Measurements from ENCODE around the gene DPY19L3.
"Not testable (repeated sequence)": the region's sequence is repeated elsewhere in the genome, so short reads cannot be mapped to it uniquely, and the experiment has no call there.

The DPY19L3 gene

GRCh38 chr19:32436692-32437091 is 31.1 kb downstream of the DPY19L3 start:
- TF ChIP-seq, protein P1, sequence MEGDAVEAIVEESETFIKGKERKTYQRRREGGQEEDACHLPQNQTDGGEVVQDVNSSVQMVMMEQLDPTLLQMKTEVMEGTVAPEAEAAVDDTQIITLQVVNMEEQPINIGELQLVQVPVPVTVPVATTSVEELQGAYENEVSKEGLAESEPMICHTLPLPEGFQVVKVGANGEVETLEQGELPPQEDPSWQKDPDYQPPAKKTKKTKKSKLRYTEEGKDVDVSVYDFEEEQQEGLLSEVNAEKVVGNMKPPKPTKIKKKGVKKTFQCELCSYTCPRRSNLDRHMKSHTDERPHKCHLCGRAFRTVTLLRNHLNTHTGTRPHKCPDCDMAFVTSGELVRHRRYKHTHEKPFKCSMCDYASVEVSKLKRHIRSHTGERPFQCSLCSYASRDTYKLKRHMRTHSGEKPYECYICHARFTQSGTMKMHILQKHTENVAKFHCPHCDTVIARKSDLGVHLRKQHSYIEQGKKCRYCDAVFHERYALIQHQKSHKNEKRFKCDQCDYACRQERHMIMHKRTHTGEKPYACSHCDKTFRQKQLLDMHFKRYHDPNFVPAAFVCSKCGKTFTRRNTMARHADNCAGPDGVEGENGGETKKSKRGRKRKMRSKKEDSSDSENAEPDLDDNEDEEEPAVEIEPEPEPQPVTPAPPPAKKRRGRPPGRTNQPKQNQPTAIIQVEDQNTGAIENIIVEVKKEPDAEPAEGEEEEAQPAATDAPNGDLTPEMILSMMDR (IDR thresholded peaks at IDR 0.05; ENCODE audit: low read depth, low read length), result no peak
- no peak for DNase-seq (ENCODE audit: low read depth, low spot score)

GRCh38 chr19:32437096-32437495 is 31.5 kb downstream of the DPY19L3 start:
- in situ Hi-C loops (cut with HindIII; ENCODE audit: low sequenced_read_pairs), result no loop called here
- DNase-seq (ENCODE audit: low read depth, low spot score), result no peak
- no peak overlapping the region for H3K4me3 ChIP-seq (ENCODE audit: low read depth, low read length)
- TF ChIP-seq, protein P1 (IDR thresholded peaks at IDR 0.05; ENCODE audit: low read depth, low read length), result no peak

More at GRCh38 chr19:32436692-32437091, 31.1 kb downstream of the DPY19L3 start:
- in situ Hi-C loops (cut with HindIII; ENCODE audit: low sequenced_read_pairs), result no loop called here
- H3K4me3 ChIP-seq (ENCODE audit: low read depth, low read length), result no peak overlapping the region

DNA sequence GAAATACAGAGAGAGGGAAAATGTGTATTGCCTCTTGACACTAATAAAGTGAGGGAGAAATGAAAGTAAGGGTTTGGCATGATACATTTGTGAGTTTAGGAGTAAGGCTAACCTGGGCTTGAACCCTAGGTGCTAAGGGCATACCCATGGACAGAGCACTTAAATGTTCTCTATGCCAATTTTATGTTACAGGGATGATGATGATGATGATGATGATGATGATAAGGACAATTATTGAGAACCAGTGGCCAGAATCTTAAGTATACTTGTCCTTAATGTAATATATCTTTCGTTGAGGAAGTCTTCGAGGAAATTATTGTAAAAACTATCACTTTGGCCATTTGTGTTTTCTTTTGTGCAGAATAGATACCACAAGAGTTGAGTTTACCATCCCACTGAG is 33.2 kb downstream of the DPY19L3 start:
- in situ Hi-C loops (cut with HindIII; ENCODE audit: low sequenced_read_pairs), result no loop called here
- no peak for DNase-seq (ENCODE audit: low read depth, low spot score)
- TF ChIP-seq, protein P1 (IDR thresholded peaks at IDR 0.05; ENCODE audit: low read depth, low read length), result no peak
- H3K4me3 ChIP-seq (ENCODE audit: low read depth, low read length), result no peak overlapping the region

- in situ Hi-C loops (cut with HindIII; ENCODE audit: low sequenced_read_pairs), result no loop called here
These were observed 37.1 kb downstream of the DPY19L3 start for GRCh38 chr19:32442650-32443049.

GRCh38 chr19:32447534-32447933 is 42.0 kb downstream of the DPY19L3 start:
- in situ Hi-C loops (cut with HindIII; ENCODE audit: low sequenced_read_pairs); H3K4me3 ChIP-seq (ENCODE audit: low read depth, low read length); DNase-seq (ENCODE audit: low read depth, low spot score): not testable (repeated sequence)

More at GRCh38 chr19:32442650-32443049, 37.1 kb downstream of the DPY19L3 start:
- TF ChIP-seq, protein P1 (IDR thresholded peaks at IDR 0.05; ENCODE audit: low read depth, low read length), result no peak
- no peak for DNase-seq (ENCODE audit: low read depth, low spot score)
- no peak overlapping the region for H3K4me3 ChIP-seq (ENCODE audit: low read depth, low read length)

- H3K4me3 ChIP-seq (ENCODE audit: low read depth, low read length), result no peak overlapping the region
- TF ChIP-seq, protein P1 (IDR thresholded peaks at IDR 0.05; ENCODE audit: low read depth, low read length), result no peak
- in situ Hi-C loops (cut with HindIII; ENCODE audit: low sequenced_read_pairs), result no loop called here
- DNase-seq (ENCODE audit: low read depth, low spot score), result no peak
These were observed 42.5 kb downstream of the DPY19L3 start for GRCh38 chr19:32448026-32448425.

DNA sequence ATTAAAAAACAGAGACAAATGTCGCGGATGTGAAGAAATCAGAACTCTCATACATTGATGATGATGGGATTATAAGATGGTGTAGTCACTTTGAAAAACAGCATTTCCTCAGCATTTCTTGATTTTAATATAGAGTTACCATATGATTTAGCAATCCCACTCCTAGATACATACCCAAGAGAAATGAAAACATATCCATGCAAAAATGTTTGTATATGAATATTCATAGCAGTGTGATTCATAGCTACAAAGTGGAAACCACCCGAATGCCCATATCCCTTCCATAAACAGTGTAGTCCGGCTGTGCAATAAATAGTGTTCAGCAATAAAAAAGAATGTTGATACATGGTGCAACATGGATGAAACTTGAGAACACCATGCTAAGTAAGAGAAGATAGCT is 44.6 kb downstream of the DPY19L3 start:
- TF ChIP-seq, protein P1 (IDR thresholded peaks at IDR 0.05; ENCODE audit: low read depth, low read length), result no peak
- no peak for DNase-seq (ENCODE audit: low read depth, low spot score)
- in situ Hi-C loops (cut with HindIII; ENCODE audit: low sequenced_read_pairs), result no loop called here
- H3K4me3 ChIP-seq (ENCODE audit: low read depth, low read length), result no peak overlapping the region
